Measurements from ENCODE around the gene IL11.
A peak's percentile ranks its signal among the peaks of the same experiment; 100 is the strongest.

The IL11 gene

DNA sequence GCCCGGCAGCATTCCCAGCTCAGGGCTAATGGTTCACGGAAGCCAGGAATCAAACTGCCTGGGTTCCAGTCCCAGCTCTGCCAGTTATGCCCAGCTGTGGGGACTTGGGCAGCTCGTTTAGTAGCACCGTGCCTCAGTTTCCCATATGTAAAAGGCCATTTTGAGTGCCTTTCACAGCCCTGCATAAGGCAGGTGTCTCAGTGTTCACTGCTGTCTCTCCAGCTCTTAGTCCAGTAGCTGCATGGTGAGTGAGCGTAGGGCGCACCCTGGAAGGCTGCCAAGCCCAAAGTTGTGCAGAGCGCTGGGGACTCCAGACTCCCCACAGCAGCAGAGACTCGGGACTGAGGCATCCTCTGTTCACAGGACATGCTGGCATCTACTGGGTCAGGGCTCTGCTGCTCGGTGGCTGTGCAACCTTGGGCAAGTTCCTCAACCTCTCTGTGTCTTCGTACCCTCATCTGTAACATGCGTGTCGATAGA, 21.0 kb upstream of the IL11 start:
- no peak for DNase-seq (ENCODE audit: low read depth)

DNA sequence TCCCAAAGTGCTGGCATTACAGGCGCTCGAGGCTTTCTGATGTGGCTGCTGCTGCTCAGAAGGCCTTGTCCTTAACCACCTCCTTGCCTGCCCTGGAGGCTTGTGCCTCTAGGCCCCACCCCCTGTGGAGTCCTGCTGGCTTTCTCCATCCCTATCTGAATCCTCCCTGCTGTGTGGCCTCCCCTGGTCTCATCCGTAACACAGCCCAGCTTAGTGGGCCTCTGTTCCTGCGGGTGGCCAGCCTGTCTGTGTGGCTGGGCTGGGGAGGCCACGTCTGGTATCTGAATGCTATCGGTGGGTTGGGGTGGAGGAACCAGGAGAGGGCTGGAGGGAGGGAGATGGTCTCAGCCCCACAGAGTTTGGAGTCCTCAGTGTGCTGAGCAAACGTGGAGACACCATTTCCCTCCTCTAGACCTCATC, 20.2 kb upstream of the IL11 start:
- DNase-seq (ENCODE audit: low read depth), result peak; percentile 53

DNA sequence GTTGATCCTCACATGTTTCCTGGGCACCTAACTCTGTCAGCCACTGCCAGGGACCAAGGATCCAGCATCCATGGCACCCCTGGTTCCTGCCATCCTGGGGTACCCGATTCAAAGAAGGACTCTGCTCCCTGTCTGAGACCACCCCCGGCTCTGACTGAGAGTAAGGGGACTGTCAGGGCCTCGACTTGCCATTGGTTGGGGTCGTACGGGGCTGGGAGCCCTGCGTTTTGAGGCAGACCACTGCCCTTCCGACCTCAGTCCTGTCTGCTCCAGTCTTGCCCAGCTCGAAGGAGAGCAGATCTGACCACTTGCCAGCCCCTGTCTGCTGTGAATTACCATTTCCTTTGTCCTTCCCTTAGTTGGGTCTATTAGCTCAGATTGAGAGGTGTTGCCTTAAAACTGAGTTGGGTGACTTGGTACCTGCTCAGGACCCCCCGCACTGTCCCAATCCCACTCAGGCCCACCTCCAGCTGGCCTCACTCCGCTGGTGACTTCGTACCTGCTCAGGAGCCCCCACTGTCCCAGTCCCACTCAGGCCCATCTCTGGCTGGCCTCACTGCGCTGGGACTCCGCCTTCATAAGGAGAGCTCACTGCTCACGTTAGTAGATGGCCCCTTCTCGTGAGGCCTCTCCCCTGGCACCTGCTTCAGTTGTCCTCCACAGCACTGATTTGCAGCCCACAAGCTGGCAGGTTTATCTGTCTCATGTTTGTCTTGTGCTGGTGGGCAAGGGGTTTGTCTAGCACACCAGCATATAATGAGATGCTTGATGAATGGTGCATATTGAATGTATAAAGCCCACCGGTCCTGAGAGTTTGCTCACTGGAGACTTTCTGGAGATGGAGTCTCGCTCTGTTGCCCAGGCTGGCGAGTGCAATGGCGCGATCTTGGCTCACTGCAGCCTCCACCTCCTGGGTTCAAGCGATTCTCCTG, 19.4 kb upstream of the IL11 start:
- DNase-seq (ENCODE audit: low read depth), result no peak

DNA sequence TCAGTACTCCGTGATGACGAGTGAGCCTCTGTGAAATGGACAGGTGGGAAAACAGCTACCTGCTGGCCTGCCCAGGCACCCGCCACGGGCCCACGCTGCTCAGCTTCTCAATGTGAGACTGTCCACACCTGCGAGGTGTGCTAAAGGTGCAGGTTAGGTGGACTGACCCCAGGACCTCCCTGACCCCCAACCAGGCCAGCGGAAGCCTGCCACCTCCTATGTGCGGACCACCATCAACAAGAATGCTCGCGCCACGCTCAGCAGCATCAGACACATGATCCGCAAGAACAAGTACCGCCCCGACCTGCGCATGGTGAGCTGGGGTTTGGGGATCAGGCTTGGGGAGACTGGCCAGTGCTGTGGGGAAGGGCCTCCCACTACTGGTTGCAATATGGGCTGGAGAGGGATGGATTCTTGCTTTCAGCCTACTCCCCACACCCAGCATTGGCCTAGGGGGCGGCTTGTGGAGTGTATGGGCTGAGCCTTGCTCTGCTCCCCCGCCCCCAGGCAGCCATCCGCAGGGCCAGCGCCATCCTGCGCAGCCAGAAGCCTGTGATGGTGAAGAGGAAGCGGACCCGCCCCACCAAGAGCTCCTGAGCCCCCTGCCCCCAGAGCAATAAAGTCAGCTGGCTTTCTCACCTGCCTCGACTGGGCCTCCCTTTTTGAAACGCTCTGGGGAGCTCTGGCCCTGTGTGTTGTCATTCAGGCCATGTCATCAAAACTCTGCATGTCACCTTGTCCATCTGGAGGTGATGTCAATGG, 17.7 kb upstream of the IL11 start:
- no peak for DNase-seq (ENCODE audit: low read depth)

DNA sequence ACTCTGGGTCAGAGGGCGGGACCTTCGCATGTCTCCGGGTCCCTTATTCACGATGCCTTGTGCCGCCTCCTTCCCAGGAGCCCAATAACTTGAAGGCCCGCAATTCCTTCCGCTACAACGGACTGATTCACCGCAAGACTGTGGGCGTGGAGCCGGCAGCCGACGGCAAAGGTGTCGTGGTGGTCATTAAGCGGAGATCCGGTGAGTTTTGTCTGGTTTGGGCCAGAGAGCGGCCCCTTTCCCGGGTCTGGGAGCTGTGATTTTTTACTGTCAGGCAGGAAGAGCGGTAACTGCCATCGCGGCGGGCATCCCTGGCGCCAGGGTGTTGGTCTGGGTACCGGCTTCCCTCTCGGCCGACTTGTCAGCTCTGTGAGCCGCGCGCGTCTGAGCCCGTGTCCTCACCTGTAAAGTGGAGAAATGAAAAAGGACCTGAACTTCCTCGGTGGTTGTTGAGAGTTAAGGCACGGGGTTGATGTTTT, 16.3 kb upstream of the IL11 start:
- no peak for DNase-seq (ENCODE audit: low read depth)

DNA sequence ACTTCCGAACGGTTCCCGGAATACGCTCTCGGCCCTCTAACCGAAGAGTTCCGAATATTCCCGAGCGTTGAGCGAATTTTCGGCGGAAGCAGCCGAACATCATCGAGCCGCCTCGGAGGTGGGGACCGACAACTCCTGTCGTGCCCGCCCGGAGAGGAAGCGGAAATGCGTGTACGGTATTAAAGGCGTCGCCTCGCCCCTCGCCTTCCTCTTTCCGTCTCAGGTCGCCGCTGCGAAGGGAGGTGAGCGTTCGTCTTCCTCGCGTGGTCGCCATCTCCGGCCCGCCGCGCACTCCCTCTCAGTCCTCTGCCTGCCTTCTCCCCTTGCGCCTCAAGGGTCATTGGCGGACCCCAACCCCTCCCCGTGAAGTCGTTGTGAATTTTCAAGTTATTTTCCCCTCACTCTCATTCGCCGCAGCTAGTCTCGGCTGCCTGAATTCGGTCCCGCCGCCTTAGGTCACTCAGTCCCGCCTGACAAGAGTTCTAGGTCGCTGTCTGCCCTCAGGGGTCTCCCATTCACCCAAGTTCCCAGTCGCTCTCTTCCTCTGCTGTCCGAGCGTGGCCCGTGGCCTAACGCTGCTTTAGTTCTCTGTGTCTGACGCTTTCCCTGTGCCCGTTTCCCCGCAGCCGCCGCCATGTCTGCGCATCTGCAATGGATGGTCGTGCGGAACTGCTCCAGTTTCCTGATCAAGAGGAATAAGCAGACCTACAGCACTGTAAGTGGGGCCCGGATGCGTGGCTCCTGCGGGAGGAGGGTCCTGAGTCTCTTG, 15.6 kb upstream of the IL11 start, which contains the start of gene RPL28:
TSS of gene RPL28 (plus strand) at position 209 of the 769 bp plus-strand sequence. CDS start at position 635, 426 bp downstream.
- peak; percentile 99 for DNase-seq (ENCODE audit: low read depth)

DNA sequence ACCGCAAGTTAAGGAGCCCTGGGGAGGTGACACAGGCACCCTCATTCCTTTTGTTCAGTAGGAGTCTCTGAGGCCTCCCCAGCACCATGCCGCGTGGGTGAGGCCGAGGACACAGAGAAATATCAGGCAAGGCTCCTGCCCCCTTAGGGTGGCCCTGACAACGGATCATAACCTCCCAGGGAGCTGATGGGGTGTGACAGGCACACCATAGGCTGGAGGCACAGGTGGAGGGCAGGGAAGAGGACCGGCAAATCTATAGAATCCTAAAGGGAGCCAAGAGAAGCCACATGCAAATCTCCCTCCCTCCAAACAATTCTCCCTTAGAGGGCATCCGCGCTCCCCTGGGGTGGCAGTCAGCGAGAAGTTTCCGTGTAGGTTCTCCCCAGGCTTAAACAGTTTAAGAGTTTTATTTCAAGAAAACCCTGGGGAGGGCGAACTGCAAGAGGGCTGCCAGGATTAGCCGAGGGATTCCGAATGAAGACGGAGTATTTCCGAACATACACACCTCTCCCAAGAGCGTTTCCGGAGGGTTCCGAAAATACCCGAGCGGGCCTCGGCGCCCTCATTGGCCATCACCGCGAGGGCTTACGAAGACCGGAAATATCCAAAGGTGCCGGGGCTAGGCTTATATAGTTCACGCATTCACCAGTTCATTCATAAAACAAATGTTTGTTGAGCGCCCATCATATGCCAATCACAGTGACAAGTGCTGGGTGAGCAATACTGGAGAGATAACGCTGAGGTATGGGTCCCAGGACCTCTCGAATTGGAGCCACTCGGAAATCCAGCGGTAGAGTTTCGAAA, 14.9 kb upstream of the IL11 start:
- DNase-seq (ENCODE audit: low read depth), result peak; percentile 96

DNA sequence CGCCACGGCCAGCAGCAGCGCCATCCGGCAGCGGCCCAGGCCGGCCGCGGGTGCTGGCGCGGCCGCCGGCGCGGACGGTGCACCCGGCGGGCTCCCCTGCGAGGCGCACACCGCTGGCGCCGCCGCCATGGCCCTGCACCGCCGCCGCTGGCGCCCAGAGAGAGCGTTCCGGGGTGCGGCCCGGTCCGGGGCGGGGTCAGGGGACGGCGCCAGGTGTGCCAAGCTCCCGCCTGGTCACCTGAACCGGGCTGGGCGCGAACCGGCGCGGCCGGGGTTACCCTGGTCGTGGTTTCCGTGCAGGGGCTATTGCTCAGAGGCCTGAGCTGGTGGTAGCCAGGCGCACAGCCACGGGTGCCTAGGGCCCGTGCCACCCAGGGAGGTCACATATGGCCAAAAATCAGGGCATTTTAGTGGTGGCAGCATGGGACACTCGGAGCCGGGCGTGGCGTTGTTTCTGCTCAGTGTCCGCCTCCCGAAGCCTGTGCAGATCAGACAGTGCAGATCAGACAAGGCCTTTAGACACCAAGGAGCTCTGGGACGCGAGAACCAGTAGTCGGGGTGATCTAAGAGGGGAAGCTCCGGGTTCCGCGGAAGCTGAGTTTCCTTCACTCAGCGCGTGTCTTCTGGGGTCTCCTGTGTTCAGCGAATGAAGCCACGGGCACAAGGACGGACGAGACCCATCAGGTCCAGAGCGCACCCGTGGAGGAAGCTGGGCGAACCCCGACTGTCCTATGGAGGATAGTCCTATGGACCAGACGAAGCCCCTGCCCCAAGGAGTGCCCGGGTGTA, 14.1 kb upstream of the IL11 start, which contains the start of gene TMEM238:
TSS of gene TMEM238 (minus strand) at position 162 of the 789 bp plus-strand sequence. CDS start at position 129, 33 bp downstream.
- no peak for DNase-seq (ENCODE audit: low read depth)

DNA sequence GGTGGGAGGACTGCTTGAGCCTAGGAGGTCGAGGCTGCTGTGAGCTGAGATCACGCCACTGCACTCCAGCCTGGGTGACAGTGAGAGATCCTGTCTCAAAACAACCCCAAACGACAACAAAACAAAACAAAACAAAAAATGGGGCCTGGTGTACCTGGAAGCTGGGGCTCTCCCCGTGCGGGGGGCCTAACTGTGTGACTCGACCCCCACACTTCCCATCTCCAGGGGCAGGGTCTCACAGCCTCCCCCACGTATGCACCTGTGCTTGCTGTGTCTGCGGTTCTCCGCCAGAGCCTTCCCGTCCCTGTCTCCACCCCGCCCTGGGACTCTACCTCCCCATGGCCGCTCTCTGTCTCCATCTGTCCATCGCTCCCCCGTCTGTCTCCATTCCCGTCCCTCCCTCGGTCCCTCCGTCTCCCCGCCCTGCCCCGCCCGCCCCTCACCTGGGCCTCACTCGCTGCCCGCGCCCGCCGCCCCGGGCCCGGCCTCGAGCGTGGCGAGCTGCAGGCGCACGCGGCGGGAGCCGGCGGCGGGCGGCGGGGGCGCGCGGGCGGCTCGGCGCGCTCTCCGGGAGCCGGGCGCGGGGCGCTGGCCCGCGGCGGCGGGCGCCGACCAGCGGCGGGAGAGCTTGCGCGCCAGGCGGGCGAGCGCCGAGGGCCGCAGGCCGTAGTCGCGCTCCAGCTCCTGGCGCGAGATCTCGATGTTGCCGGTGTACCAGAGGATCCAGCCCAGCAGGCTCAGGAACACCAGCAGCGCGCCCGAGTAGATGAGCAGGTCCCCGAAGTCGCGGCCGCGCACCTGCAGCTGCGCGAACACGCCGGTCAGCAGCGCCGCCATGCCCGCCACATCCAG, 13.2 kb upstream of the IL11 start:
- DNase-seq (ENCODE audit: low read depth), result peak; percentile 81

DNA sequence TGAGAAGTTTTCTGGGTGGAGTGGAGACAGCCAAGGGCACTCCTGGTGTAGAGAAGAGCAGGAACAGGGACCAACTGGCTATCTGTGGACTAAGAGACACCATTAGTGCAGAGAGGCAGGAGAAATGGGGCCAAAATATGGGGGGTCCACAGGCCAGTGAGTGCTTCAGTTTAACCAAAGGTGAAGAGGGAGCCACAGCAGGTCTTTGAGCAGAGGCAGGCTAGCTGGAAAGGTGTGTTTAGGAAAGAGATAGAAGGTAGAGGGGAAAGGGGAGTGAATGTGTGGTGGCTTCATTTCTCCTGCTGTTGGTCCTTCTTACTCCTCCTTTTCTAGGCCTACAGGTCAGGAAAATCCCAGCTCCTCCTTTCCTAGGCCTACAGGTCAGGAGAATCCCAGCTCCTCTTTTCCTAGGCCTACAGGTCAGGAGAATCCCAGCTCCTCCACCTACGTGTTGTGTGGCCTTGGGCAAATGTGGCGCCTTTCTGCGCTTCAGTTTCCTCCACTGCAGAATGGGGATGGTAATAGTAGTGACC, 12.3 kb upstream of the IL11 start:
- no peak for DNase-seq (ENCODE audit: low read depth)

DNA sequence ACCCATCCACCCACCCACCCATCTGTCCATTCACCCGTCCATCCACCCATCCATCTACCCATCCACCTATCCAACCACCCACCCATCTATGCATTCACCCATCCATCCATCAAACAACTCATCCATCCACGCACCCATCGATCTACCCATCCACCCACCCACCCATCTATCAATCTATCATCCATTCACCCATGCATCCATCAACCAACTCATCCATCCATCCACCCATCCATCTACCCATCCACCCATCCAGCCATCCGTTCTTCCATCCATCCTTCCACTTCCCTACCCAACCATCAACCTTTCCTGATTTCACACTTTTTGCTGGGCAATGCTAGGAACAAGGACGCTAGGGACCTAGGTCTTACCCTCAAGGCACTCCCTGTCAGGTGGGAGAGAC, 11.8 kb upstream of the IL11 start:
- no peak for DNase-seq (ENCODE audit: low read depth)

DNA sequence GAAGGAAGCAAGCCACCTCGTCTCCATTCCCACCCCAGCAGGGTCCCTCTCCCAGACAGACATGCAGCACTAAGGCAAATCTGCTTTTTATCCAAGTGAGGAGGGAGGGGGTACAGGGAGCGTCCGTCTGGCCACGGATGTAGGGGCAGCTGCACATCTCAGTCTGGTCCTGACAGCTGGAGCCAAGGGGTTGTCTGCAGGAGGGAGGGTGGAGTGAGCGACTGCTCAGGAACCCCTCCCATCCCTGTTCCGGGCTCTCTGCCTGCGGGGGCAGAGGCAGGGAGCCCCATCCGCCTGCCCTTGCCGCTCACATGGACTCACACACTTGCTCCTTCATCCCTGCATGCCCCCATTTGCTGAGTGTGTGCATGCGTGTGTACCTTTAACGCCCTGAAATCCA, 8.9 kb upstream of the IL11 start:
- no peak for DNase-seq (ENCODE audit: low read depth)

DNA sequence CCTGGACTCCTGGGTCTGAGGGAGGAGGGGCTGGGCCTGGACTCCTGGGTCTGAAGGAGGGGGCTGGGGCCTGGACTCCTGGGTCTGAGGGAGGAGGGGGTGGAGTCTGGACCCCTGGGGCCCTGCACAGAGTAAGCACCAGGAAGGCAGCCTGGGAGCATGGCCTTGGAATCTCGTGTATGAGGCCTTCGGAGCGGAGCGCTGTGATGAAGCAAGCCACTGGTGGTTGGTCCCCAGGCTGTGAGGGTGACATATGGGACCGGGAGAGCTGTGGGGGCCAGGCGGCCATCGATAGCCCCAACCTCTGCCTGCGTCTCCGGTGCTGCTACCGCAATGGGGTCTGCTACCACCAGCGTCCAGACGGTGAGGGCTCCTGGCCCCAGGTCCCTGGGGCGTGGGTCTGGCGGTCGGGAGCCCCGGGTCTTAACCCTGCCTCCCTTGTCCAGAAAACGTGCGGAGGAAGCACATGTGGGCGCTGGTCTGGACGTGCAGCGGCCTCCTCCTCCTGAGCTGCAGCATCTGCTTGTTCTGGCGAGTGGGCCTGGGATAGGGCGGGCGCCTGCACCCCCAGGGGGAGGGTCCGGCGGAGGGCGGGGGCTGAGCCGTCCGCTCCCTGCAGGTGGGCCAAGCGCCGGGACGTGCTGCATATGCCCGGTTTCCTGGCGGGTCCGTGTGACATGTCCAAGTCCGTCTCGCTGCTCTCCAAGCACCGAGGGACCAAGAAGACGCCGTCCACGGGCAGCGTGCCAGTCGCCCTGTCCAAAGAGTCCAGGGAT, 7.3 kb upstream of the IL11 start:
- no peak for DNase-seq (ENCODE audit: low read depth)

DNA sequence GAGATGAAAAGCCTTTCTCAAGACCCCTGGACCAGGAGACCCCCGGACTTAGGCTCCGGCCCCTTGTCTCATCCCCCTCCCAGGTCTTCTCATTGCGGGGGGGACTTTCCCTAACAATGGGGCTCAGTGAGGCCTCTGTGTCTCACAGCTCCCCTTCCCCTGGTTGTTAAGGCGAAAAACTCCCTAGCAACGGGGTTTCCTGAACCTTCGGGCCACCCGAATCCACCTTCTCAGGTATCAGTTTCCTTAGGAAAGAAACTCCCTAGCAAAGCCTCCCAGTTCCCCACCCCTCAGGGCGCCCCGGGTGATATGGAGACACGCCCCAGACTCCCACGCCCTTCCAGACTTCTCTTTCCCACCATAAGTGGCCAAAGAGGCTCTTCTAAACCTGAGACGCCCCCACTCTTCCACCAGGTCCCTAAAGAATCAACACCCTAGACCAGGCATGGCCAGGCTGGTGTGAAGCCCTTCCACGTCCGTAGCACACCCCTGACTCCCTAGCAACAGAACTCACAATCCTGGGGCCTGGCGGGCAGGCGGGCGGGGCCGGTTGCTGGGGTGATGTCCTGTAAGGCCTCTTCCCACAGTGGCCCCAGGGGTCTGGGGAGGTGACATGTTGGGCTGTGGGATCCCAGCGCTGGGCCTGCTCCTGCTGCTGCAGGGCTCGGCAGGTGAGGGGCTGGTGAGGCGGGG, 6.1 kb upstream of the IL11 start, which contains the start of gene TMEM190:
TSS of gene TMEM190 (plus strand) at position 586 of the 693 bp plus-strand sequence. CDS start at position 614, 28 bp downstream.
- no peak for DNase-seq (ENCODE audit: low read depth)

DNA sequence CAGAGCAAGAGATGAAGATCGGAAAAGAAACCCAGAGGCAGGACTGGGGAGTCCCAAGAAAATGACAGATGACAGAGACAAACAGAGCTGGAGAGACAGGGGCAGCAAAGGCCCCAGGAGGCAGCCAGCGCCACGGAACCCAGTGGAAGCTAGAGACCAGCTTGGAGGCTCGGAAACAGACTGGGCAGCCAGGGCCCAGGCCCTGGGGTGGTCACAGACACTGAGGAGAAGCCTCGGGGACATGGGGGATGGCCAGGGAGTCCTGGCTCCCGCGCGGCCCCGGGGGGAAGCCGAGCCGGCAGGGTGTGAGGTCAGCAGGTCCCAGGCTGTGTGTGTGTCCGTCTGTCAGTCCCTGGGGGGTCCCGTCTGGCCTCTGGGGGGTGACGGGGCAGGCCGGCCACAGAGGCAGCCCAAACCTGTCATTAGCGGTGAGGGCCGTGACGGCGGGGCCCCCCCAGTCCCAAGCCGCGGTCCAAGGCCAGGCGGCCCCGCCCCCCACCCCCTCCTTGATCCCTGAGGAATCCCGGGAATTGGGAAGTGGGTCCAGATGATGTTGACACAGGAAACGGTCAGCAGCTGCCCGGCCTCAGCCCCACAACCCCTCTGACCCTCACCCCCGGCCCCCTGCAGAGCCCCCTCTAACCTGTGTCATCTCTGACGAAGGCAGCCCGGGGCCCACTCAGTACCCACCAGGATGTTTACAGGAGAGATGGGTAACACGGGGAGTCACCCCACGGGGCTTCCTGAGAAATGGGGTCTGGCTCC, 3.9 kb upstream of the IL11 start:
- peak; percentile 65 for DNase-seq (ENCODE audit: low read depth)

DNA sequence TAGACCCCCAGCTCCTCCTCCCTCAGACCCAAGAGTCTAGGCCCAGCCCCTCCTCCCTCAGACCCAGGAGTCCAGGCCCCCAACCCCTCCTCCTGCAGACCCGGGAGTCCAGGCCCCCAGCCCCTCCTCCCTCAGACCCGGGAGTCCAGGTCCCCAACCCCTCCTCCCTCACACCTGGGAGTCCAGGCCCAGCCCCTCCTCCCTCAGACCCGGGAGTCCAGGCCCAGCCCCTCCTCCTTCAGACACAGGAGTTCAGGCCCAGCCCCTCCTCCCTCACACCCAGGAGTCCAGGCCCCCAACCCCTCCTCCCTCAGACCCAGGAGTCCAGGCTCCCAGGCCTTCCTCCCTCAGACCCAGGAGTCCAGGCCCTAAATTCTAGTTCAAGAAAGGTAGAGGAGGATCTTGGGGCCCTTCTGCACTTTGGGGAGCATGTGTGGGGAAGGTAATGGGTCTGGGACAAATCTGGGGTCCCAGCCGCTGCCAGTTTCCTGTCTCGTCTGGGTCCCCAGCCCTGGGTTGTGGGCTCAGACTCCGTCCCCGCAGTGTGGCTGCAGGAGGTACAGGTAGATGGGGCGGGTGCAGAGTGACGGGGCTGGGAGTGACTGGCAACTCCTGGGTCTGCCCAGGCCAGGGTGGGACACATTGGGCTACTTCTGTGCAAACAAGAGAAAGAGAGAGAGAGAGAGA, 3.2 kb upstream of the IL11 start:
- DNase-seq (ENCODE audit: low read depth), result no peak
